OCI-LY1 (cell line): ENCODE data around the gene PRPSAP1.

Experiments used
- EZH2 ChIP-seq: fragments of 200-600 bp; sonication (generic), shearing (Covaris generic); IDR thresholded peaks from 2 replicates; pipeline ENCODE4 v1.8.0; 2017; ENCODE audit warnings: borderline replicate concordance, mixed run types, mild to moderate bottlenecking, antibody characterized with exemption, low read length, moderate library complexity, mixed read lengths
- TF ChIP-seq, protein P1 (sequence below): fragments of 200-600 bp; sonication (generic), shearing (Covaris generic); IDR thresholded peaks from 2 replicates; pipeline ENCODE4 v1.5.1; 2017; ENCODE audit warnings: mild to moderate bottlenecking, antibody characterized with exemption, low read length, moderate library complexity, mixed read lengths

DNA sequence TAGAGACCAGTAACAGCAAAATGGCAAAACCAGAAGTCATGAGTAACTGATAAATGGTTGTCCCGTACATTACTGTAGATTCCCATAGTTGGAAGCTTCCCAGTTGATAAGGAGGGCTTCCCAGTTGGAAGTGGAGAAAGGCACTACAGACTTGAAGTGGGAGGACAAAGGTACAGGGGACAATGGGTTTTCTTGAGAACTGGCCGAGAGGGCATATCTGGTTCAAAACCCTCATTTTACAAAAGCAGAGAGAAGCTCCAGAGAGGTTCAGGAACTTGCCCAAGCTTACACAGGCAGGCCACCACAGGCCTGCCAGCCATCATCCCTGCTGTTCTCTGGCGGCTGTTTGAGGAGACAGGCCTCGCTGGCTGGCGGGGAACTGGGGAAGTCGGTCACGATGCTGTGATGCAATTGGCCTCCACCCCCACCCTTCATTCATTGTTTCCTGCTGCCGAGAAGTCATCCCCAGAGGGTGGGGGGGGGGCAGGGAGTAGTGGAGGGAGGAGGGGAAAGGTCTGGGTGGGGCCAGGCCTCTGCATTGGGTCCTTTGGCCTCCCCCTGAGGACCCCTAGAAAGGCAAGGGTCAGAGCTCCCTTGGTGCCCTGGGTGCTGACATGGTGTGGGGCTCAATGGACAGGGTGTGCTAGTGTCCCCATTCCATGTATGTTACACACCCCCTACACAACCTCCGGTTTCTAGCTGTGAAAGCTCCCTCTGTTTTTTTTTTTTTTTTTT, 85.5 kb downstream of the PRPSAP1 start:
- TF ChIP-seq, protein P1, sequence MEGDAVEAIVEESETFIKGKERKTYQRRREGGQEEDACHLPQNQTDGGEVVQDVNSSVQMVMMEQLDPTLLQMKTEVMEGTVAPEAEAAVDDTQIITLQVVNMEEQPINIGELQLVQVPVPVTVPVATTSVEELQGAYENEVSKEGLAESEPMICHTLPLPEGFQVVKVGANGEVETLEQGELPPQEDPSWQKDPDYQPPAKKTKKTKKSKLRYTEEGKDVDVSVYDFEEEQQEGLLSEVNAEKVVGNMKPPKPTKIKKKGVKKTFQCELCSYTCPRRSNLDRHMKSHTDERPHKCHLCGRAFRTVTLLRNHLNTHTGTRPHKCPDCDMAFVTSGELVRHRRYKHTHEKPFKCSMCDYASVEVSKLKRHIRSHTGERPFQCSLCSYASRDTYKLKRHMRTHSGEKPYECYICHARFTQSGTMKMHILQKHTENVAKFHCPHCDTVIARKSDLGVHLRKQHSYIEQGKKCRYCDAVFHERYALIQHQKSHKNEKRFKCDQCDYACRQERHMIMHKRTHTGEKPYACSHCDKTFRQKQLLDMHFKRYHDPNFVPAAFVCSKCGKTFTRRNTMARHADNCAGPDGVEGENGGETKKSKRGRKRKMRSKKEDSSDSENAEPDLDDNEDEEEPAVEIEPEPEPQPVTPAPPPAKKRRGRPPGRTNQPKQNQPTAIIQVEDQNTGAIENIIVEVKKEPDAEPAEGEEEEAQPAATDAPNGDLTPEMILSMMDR = no peak
- TF ChIP-seq EZH2 = no peak
